ENCODE data around the gene IGF2BP2.
A peak's percentile ranks its signal among the peaks of the same experiment; 100 is the strongest.
"Not testable (repeated sequence)": the region's sequence is repeated elsewhere in the genome, so short reads cannot be mapped to it uniquely, and the experiment has no call there.

Gene IGF2BP2

DNA sequence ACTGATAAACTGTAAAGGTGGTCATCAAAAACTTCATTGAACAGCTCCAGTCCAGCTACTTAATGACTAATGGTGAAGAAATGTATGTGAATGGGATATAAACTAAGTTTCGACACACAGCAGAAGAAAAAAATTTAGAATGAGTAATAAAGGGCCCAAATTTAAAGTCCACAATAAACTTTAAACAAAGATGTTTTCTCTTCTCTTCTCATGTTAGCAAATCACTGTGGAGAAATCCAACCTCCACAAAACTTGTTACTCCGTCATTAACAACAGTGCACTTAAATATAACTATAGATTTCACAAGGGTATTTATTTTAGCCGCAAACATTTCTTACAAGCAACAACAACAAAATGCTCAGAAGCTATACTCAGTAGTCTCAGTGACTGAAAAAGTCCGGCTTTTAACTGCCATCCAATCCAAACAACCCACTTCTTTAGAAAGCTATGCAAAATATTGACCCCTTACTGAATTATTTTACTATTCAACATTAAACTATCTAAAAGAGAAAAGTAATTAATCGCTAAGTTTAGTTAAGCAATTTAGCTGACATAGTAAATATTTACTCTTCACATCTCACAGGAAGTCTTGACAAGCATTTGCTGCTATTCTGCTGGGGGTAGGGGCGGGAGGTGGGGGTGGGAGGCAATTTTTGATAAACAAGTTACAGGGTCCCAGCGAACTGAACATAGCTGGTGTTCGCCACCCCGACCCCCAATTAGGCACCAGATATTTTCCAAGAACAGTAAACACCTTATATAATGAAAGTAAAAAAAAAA, 2.4 kb downstream of the IGF2BP2 start:
- H3K27ac ChIP-seq (ENCODE audit: low read length), result no peak overlapping the region
- H3K27me3 ChIP-seq (ENCODE audit: control insufficient read depth, insufficient read depth, low read length), result peaks cover 14% of the 10 kb centered on the region
- H3K9me3 ChIP-seq (ENCODE audit: control insufficient read depth, low read depth, low read length), result no peaks in the 10 kb centered on the region
- peak overlapping the region; percentile 87 for H3K4me3 ChIP-seq (ENCODE audit: low read length)
- H3K4me1 ChIP-seq (ENCODE audit: control insufficient read depth, low read depth, low read length), result peaks cover 47% of the 10 kb centered on the region
- peak overlapping the region; percentile 93 for H3K9ac ChIP-seq (ENCODE audit: low read length)
- no peaks in the 10 kb centered on the region for H3K36me3 ChIP-seq (ENCODE audit: control insufficient read depth, low read depth, low read length)

DNA sequence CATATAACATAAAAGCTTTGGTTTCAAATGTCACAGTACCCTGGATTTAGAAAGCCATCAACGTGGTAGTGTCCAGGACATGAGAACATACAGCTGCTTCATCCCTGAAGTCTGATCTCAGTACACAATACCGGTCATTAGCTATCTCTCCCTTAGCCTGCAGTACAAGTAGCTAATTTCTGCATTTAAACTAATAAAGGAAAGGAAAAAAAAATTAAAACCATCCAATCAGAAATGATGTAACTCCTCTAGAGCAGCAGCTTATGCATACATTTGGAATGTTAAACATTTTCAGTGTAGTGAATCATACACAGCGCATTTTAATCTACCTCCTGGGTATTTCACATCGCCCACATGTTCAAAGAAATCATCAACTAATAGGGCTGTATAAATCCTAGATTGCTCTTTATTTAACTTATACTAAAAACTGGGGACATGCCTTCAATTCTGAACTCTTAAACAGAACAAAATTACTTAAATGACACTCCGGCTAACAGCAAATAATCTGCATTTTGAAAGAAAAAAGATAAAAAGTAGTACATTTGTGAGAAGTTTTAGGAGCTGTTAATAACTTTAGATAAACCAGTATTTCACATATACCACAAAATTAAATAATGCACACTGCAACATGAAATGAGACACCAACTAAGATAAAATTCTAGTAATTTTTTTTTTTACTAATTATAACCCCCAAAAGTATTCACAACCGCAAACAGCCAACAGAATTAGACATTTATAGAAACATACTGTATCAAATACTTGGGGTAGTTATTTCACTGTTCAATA, 3.7 kb downstream of the IGF2BP2 start:
- Histone ChIP-seq H3K27me3 (ENCODE audit: control insufficient read depth, insufficient read depth, low read length) (peaks cover 1% of the 10 kb centered on the region), H3K4me3 (ENCODE audit: low read length) (peak overlapping the region; percentile 49), H3K27ac (ENCODE audit: low read length) (no peak overlapping the region), H3K4me1 (ENCODE audit: control insufficient read depth, low read depth, low read length) (peaks cover 56% of the 10 kb centered on the region), H3K9ac (ENCODE audit: low read length) (peak overlapping the region; percentile 12), H3K9me3 (ENCODE audit: control insufficient read depth, low read depth, low read length) (no peaks in the 10 kb centered on the region), H3K36me3 (ENCODE audit: control insufficient read depth, low read depth, low read length) (no peaks in the 10 kb centered on the region)

DNA sequence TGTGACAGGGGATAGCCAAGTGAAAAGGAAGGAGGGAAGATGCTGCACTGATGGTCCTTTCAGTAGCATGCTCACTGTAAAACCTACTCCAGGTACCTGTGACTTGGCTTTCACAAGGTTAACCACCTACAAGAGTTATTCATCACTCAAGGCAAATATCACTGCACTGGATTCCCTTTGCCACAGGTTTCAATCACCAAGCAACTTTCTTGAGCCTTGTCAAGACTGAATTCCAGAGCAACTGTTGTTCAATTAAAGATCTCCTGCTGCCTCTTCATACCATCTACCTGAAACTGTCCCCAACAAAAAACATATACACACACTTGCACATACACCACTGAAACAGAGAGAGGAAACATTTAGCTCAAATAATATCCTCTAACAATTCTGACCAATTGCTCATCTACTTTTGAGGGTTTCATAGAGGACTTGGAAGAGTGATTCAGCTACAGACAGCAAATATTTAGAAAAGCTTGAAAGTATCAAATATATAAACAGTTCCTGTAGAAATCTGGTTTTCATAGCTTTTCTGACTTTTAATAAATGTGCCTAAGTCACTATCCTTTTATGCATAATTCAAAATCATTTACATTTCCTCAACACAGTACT, 6.5 kb downstream of the IGF2BP2 start:
- Histone ChIP-seq H3K4me3 (ENCODE audit: low read length) (peak overlapping the region; percentile 22), H3K27ac (ENCODE audit: low read length) (no peak overlapping the region), H3K36me3 (ENCODE audit: control insufficient read depth, low read depth, low read length) (no peaks in the 10 kb centered on the region), H3K9me3 (ENCODE audit: control insufficient read depth, low read depth, low read length) (no peaks in the 10 kb centered on the region), H3K9ac (ENCODE audit: low read length) (no peak overlapping the region), H3K27me3 (ENCODE audit: control insufficient read depth, insufficient read depth, low read length) (no peaks in the 10 kb centered on the region), H3K4me1 (ENCODE audit: control insufficient read depth, low read depth, low read length) (peaks cover 82% of the 10 kb centered on the region)

DNA sequence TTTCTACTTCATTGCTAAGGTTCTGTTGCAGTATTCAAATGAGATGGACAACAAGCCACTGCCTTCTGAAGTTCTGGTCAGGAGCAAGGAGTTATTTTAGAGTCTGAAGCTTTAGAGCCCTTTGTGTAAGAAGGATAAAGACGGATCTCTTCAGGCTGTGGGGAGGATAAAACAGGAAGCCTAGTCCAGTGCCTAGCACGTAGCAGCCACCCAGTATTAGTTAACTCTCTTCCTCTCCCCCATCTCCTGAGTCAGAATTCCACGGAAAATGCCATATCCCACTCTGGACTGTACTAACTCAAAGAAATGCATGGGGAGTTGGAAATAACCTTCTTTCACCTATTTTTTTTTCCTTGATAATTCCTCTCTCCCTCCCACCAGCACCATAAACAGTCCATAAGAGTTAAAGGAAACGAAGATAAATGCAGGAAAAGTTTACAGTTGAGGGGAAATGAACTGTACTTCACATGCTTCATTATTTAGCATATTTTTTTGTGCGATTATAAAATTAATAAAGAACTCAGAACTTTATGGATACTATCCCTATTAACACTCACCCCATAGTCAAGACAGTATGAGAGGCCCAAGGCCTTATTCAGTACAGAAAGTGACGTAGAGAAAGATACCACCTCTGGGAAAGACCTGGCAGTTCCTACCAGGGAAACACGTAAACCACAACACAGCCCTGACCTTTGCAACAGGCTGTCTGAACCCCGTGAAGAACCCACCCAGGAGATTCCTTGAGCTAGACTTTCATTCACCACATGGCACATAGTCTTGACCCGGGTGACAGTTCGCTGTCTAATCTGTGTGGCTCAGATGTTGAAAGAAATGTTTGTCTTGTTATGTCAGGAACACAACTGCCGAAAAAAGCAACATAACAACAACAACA, 9.2 kb downstream of the IGF2BP2 start:
- Histone ChIP-seq H3K36me3 (ENCODE audit: control insufficient read depth, low read depth, low read length) (no peaks in the 10 kb centered on the region), H3K27me3 (ENCODE audit: control insufficient read depth, insufficient read depth, low read length) (no peaks in the 10 kb centered on the region), H3K4me1 (ENCODE audit: control insufficient read depth, low read depth, low read length) (peaks cover 88% of the 10 kb centered on the region), H3K9ac (ENCODE audit: low read length) (no peak overlapping the region), H3K9me3 (ENCODE audit: control insufficient read depth, low read depth, low read length) (no peaks in the 10 kb centered on the region), H3K27ac (ENCODE audit: low read length) (peak overlapping the region; percentile 4), H3K4me3 (ENCODE audit: low read length) (peak overlapping the region; percentile 7)

DNA sequence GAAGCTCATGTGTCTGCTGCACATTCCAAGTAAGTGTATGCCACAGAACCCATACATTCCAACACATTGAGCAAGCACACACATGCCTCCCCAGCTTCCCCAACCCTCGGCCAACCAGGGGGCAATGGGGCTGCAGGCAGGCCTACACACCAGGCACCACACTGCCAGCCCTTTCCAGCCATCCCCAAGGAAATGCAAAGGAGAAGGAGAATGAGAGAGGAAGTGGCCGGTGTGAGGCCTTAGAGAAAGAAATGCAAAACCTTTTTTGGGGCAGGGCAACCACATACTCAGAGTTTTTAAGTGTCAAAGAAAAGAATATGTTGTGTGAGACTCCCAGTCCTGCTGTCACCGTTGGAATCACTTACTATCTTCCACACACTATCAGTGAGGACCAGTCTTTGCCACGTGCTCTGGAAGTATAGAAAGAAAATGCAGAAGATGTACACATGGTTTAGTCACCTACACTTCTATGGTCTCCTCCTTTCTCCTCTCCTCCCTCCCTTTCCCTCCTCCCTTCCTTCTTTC, 11.1 kb downstream of the IGF2BP2 start:
- peak overlapping the region; percentile 50 for H3K4me3 ChIP-seq (ENCODE audit: low read length)
- H3K4me1 ChIP-seq (ENCODE audit: control insufficient read depth, low read depth, low read length), result peaks cover 79% of the 10 kb centered on the region
- H3K36me3 ChIP-seq (ENCODE audit: control insufficient read depth, low read depth, low read length), result no peaks in the 10 kb centered on the region
- peak overlapping the region; percentile 43 for H3K9ac ChIP-seq (ENCODE audit: low read length)
- H3K27ac ChIP-seq (ENCODE audit: low read length), result peak overlapping the region; percentile 83
- no peaks in the 10 kb centered on the region for H3K27me3 ChIP-seq (ENCODE audit: control insufficient read depth, insufficient read depth, low read length)
- H3K9me3 ChIP-seq (ENCODE audit: control insufficient read depth, low read depth, low read length), result no peaks in the 10 kb centered on the region

DNA sequence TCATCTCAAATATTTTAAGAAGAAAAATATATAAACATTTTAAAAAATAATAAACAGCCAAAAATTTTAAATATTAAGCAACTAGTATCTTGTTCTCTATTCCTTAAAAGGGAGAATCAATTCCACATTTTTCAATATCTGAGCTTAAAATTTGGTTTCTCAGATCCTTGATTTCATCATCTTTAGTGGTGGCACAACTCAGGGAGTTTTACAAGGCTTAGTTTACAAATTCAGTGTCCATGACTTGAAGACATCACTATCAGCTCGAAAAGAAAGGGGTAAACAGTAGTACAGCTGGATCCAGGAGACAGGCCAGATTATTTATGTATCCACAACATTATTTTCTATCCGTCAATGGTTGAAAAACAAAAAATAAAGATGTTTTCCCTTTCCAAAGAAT, 11.6 kb downstream of the IGF2BP2 start:
- H3K4me1 ChIP-seq (ENCODE audit: control insufficient read depth, low read depth, low read length), result peaks cover 73% of the 10 kb centered on the region
- H3K27ac ChIP-seq (ENCODE audit: low read length), result peak overlapping the region; percentile 83

DNA sequence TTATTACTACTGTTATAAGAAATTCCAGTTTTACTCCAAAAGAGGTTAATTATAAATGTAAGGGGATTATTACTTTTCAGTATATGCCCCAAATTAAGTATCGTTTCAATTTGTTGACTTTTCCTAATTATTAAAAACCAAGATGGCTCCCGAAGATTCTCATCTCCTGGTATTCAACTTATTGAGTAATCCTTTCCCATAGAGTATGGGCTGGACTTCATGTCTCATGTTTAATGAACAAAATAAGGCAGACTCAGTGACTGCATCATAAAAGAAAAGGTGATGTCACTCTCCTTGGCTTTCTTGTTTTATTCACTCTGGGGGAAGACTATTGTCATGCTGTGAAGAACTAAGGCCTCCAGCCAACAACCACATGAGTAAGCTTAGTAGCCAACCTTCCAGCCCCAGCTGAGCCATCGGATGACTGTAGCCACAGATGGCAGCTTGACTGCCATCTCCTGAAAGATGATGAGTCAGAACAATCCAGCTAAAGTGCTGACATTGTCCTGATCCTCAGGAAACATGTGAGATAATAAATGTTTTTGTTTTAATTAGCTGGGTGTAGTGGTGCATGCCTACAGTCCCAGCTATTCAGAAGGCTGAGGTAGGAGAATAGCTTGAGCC, 17.3 kb downstream of the IGF2BP2 start:
- peaks cover 34% of the 10 kb centered on the region for H3K4me1 ChIP-seq (ENCODE audit: control insufficient read depth, low read depth, low read length)

More for the DNA sequence above, 11.6 kb downstream of the IGF2BP2 start:
- Histone ChIP-seq H3K36me3 (ENCODE audit: control insufficient read depth, low read depth, low read length) (no peaks in the 10 kb centered on the region), H3K4me3 (ENCODE audit: low read length) (peak overlapping the region; percentile 50), H3K9me3 (ENCODE audit: control insufficient read depth, low read depth, low read length) (no peaks in the 10 kb centered on the region), H3K9ac (ENCODE audit: low read length) (peak overlapping the region; percentile 43), H3K27me3 (ENCODE audit: control insufficient read depth, insufficient read depth, low read length) (no peaks in the 10 kb centered on the region)

DNA sequence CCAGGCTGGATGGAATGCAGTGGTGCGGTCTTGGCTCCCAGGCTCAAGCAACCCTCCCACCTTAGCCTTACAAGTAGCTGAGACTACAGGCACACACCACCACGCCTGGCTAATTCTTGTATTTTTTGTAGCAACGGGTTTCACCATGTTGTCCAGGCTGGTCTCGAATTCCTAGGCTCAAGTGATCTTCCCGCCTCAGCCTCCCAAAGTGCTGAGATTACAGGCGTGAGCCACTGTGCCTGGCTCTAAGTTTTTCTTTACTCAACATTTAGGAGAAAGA, 26.1 kb downstream of the IGF2BP2 start:
- H3K9me3 ChIP-seq (ENCODE audit: control insufficient read depth, low read depth, low read length); H3K27ac ChIP-seq (ENCODE audit: low read length); H3K4me1 ChIP-seq (ENCODE audit: control insufficient read depth, low read depth, low read length); H3K27me3 ChIP-seq (ENCODE audit: control insufficient read depth, insufficient read depth, low read length); H3K36me3 ChIP-seq (ENCODE audit: control insufficient read depth, low read depth, low read length); H3K9ac ChIP-seq (ENCODE audit: low read length); H3K4me3 ChIP-seq (ENCODE audit: low read length): not testable (repeated sequence)

More for the DNA sequence above, 17.3 kb downstream of the IGF2BP2 start:
- Histone ChIP-seq H3K36me3 (ENCODE audit: control insufficient read depth, low read depth, low read length) (no peaks in the 10 kb centered on the region), H3K27ac (ENCODE audit: low read length) (peak overlapping the region; percentile 59), H3K4me3 (ENCODE audit: low read length) (no peak overlapping the region), H3K27me3 (ENCODE audit: control insufficient read depth, insufficient read depth, low read length) (no peaks in the 10 kb centered on the region), H3K9ac (ENCODE audit: low read length) (no peak overlapping the region), H3K9me3 (ENCODE audit: control insufficient read depth, low read depth, low read length) (no peaks in the 10 kb centered on the region)

DNA sequence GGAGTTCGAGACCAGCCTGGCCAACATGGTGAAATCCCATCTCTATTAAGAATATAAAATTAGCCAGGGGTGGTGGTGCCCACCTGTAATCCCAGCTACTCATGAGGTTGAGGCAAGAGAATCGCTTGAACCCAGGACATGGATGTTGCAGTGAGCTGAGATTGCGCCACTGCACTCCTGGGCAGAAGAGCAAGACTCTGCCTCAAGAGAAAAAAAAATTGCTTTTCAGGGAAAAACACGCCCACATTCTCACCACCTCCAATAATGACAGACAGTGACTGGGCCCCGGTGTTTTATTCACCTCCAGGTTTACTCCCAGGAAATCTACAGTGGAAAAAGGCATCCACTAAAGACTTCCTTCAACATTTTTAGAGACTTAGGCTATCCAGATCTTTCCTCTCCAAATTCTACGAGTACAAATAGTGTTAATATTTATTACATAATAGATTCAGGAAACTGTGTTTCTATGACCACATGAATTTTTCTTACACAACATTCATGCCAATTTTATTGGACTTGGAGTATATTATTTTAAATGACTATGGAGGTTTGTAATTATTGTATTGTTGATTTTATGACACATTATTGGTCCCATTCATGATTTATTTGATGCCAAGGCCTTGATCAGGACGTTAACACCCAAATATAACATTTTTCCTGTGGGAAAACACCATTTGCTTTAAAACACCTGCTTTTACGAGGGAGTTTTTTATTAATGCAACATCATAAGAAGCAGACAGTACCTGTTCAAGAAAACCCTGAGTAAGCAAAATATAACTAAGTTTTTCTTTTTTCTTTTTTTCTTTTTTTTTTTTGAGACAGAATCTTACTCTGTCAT, 26.6 kb downstream of the IGF2BP2 start:
- H3K9ac ChIP-seq (ENCODE audit: low read length), result no peak overlapping the region
- peaks cover 9% of the 10 kb centered on the region for H3K4me1 ChIP-seq (ENCODE audit: control insufficient read depth, low read depth, low read length)
- no peak overlapping the region for H3K27ac ChIP-seq (ENCODE audit: low read length)
- H3K9me3 ChIP-seq (ENCODE audit: control insufficient read depth, low read depth, low read length), result no peaks in the 10 kb centered on the region
- H3K4me3 ChIP-seq (ENCODE audit: low read length), result no peak overlapping the region
- no peaks in the 10 kb centered on the region for H3K36me3 ChIP-seq (ENCODE audit: control insufficient read depth, low read depth, low read length)
- no peaks in the 10 kb centered on the region for H3K27me3 ChIP-seq (ENCODE audit: control insufficient read depth, insufficient read depth, low read length)
